Peyer's patch (tissue), 4 donors: Measurements from ENCODE around the gene ARHGEF12.

ENCODE experiments used
- POLR2A ChIP-seq, 2 donors: fragments of 450-650 bp; IDR thresholded peaks; one replicate each; pipeline ENCODE4 v1.5.1; 2017; ENCODE audit warnings: antibody characterized with exemption in 2 of 2, mild to moderate bottlenecking in 2 of 2, moderate library complexity in 2 of 2
- TF ChIP-seq, protein P1 (sequence below), 6 experiments: fragments of 450-650 bp in 4 of 6; fragments of 200-600 bp in 2 of 6; sonication (generic) in 1 of 6; IDR thresholded peaks; one replicate each; pipeline ENCODE4 v1.5.1; 2017 to 2019; ENCODE audit warnings: antibody characterized with exemption in 6 of 6, mild to moderate bottlenecking in 3 of 6, moderate library complexity in 1 of 6

- TF ChIP-seq, protein P1, sequence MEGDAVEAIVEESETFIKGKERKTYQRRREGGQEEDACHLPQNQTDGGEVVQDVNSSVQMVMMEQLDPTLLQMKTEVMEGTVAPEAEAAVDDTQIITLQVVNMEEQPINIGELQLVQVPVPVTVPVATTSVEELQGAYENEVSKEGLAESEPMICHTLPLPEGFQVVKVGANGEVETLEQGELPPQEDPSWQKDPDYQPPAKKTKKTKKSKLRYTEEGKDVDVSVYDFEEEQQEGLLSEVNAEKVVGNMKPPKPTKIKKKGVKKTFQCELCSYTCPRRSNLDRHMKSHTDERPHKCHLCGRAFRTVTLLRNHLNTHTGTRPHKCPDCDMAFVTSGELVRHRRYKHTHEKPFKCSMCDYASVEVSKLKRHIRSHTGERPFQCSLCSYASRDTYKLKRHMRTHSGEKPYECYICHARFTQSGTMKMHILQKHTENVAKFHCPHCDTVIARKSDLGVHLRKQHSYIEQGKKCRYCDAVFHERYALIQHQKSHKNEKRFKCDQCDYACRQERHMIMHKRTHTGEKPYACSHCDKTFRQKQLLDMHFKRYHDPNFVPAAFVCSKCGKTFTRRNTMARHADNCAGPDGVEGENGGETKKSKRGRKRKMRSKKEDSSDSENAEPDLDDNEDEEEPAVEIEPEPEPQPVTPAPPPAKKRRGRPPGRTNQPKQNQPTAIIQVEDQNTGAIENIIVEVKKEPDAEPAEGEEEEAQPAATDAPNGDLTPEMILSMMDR (IDR thresholded peaks at IDR 0.05): no peak
- no peak for TF ChIP-seq POLR2A (IDR thresholded peaks at IDR 0.05)
Observed at GRCh38 chr11:120294096-120294495, 42.1 kb upstream of the ARHGEF12 start.
